Measurements from ENCODE around the gene BROX. TPM values are rescaled to one million over a fixed set of nuclear protein-coding genes. Genes with fewer than 3 reads are reported as not detected.

The BROX gene
- total and polyA plus RNA-seq, 2 donors (not counting 3 experiments of a cell fraction or from before 2014, with no cell fraction given), result 7.3 to 39.7 TPM

DNA sequence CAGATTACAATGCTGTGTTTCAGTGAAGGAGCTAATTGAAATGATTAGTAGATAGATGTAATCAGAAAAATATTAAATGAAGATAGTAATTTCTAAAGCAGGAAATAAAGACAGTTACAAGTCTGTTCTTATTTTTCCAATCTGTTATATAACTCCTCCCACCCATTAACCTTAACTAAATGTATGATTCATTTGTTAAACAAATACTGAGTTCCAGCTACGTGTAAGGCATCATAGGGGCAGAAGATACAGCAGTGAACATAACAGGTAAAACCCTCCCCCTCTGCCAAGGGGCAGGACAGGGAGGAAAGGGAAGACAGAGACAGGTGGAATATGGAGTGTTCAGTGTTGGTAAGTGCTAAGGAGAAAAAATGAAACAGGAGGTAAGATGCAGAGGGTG is 24.6 kb downstream of the BROX start, which contains the start of gene FAM177B:
TSS of gene FAM177B (plus strand) at position 231 of the 400 bp plus-strand sequence. CDS start 9,344 bp downstream, outside the sequence.
- no peak within 1 kb of the TSS for H3K4me3 ChIP-seq (replicated peaks in 1 of 3; ENCODE audit: insufficient read depth in 1 of 3, low read depth in 1 of 3, low read length in 3 of 3)
- no peaks in the 10 kb centered on the region for H3K4me1 ChIP-seq (ENCODE audit: control insufficient read depth, extremely low read depth, insufficient read depth, low read length)
- DNase-seq (ENCODE audit: low read depth, low spot score) (no peak), FAIRE-seq (no peak)
- no peaks in the 10 kb centered on the region for H3K79me2 ChIP-seq (ENCODE audit: control insufficient read depth, insufficient read depth, low read length)
- BruUV-seq (replicated peaks), result no TSS peak
- dilution Hi-C loops (cut with MboI; ENCODE audit: extremely low pct_ligation_motif_present, low sequenced_read_pairs) (no loop called here), intact Hi-C loops (cut with micrococcal nuclease) (no loop called here)
- POLR2A ChIA-PET, result no interaction called here
- peaks cover 0 to 17% of the 10 kb centered on the region in 2 experiments for H3K36me3 ChIP-seq (ENCODE audit: control insufficient read depth in 2 of 2, extremely low read depth in 1 of 2, insufficient read depth in 2 of 2, low read length in 2 of 2)
- no peak within 1 kb of the TSS for H3K27ac ChIP-seq (ENCODE audit: insufficient read depth, low read depth, low read length)
- H2AFZ ChIP-seq (ENCODE audit: low read depth, low read length), result no peak within 1 kb of the TSS
- no peaks in the 10 kb centered on the region for H3K9me1 ChIP-seq (replicated peaks; ENCODE audit: control insufficient read depth, extremely low read depth, insufficient read depth, low read length)
- no peak within 1 kb of the TSS for H3K4me2 ChIP-seq (ENCODE audit: insufficient read depth, low read length)
- TF ChIP-seq GATA2 (IDR thresholded peaks at IDR 0.05; ENCODE audit: insufficient read depth, insufficient read length, low read depth, low read length) (no peak), POLR2AphosphoS5 (IDR thresholded peaks at IDR 0.05; ENCODE audit: insufficient read depth, low read depth, low read length) (no peak), JUN (IDR thresholded peaks at IDR 0.05; ENCODE audit: borderline replicate concordance, insufficient read depth, insufficient read length, low read depth) (no peak)
- H4K20me1 ChIP-seq (replicated peaks; ENCODE audit: control insufficient read depth, extremely low read depth, insufficient read depth, low read length), result no peaks in the 10 kb centered on the region
- CTCF ChIA-PET, result interaction anchor here (0.6 to 2.9 kb wide), 9 partner anchors 8 to 397 kb away, joined by 3 to 17 read pairs (median 6); no protein-coding TSS in a partner anchor
- H3K27me3 ChIP-seq (ENCODE audit: control insufficient read depth in 2 of 2, insufficient read depth in 2 of 2, low read length in 2 of 2), result no peaks in the 10 kb centered on the region
- no peaks in the 10 kb centered on the region for H3K9me3 ChIP-seq (replicated peaks; ENCODE audit: control insufficient read depth, insufficient read depth, low read length)
- H3K9ac ChIP-seq (replicated peaks; ENCODE audit: extremely low read depth, insufficient read depth, low read length), result no peak within 1 kb of the TSS

- POLR2A ChIA-PET, result no interaction called here
- intact Hi-C loops (cut with micrococcal nuclease), result loop anchor here (2.0 kb wide), 1 partner anchor 53 kb away; no protein-coding TSS in a partner anchor
Observed at GRCh38 chr1:222739465-222739864, 27.1 kb downstream of the BROX start.

More at GRCh38 chr1:222739465-222739864, 27.1 kb downstream of the BROX start:
- no peak overlapping the region for H2AFZ ChIP-seq (ENCODE audit: low read depth, low read length)
- H3K9me3 ChIP-seq (replicated peaks; ENCODE audit: control insufficient read depth, insufficient read depth, low read length), result no peaks in the 10 kb centered on the region
- FAIRE-seq (no peak), DNase-seq (ENCODE audit: low read depth, low spot score) (no peak)
- H3K4me3 ChIP-seq (replicated peaks in 1 of 3; ENCODE audit: insufficient read depth in 1 of 3, low read depth in 1 of 3, low read length in 3 of 3), result no peak overlapping the region
- dilution Hi-C loops (cut with MboI; ENCODE audit: extremely low pct_ligation_motif_present, low sequenced_read_pairs), result no loop called here
- TF ChIP-seq JUN (IDR thresholded peaks at IDR 0.05; ENCODE audit: borderline replicate concordance, insufficient read depth, insufficient read length, low read depth) (no peak), MYC (IDR thresholded peaks at IDR 0.05; ENCODE audit: low read depth, low read length) (no peak), CTCF (IDR thresholded peaks at IDR 0.05; ENCODE audit: extremely low read depth in 1 of 2, insufficient read depth in 1 of 2, low read depth in 1 of 2, low read length in 2 of 2) (no peak)
- H3K4me1 ChIP-seq (ENCODE audit: control insufficient read depth, extremely low read depth, insufficient read depth, low read length), result no peaks in the 10 kb centered on the region
- H3K9me1 ChIP-seq (replicated peaks; ENCODE audit: control insufficient read depth, extremely low read depth, insufficient read depth, low read length), result no peaks in the 10 kb centered on the region
- CTCF ChIA-PET, result interaction anchor here (0.9 to 2.3 kb wide), 11 partner anchors 8 to 391 kb away, joined by 3 to 39 read pairs (median 6); no protein-coding TSS in a partner anchor
- H3K79me2 ChIP-seq (ENCODE audit: control insufficient read depth, insufficient read depth, low read length), result no peaks in the 10 kb centered on the region
- no TSS peak for BruUV-seq (replicated peaks)
- H3K27ac ChIP-seq (ENCODE audit: insufficient read depth, low read depth, low read length), result no peak overlapping the region
- no peak overlapping the region for H3K9ac ChIP-seq (replicated peaks; ENCODE audit: extremely low read depth, insufficient read depth, low read length)
- no peaks in the 10 kb centered on the region for H4K20me1 ChIP-seq (replicated peaks; ENCODE audit: control insufficient read depth, extremely low read depth, insufficient read depth, low read length)
- no peaks in the 10 kb centered on the region for H3K27me3 ChIP-seq (ENCODE audit: control insufficient read depth in 2 of 2, insufficient read depth in 2 of 2, low read length in 2 of 2)
- H3K36me3 ChIP-seq (ENCODE audit: control insufficient read depth in 2 of 2, extremely low read depth in 1 of 2, insufficient read depth in 2 of 2, low read length in 2 of 2), result peaks cover 0 to 8% of the 10 kb centered on the region in 2 experiments
- H3K4me2 ChIP-seq (ENCODE audit: insufficient read depth, low read length), result no peak overlapping the region

Data from endothelial cell of umbilical vein (primary cell).